ENCODE data around the gene JAM3.
A peak's percentile ranks its signal among the peaks of the same experiment; 100 is the strongest.
"Not testable (repeated sequence)": the region's sequence is repeated elsewhere in the genome, so short reads cannot be mapped to it uniquely, and the experiment has no call there.

JAM3 gene

GRCh38 chr11:134055029-134055428 lies 13.8 kb upstream of the JAM3 start:
- DNase-seq = no peak

GRCh38 chr11:134060316-134060715 lies 8.6 kb upstream of the JAM3 start:
- no peak for DNase-seq

GRCh38 chr11:134062265-134063123 lies 6.4 kb upstream of the JAM3 start:
- peak in 9 of 56 donors; percentile 21 to 72 (median 41) for DNase-seq

- DNase-seq = no peak
Measured at GRCh38 chr11:134063124-134063495, 5.8 kb upstream of the JAM3 start.

- no peak for DNase-seq
Measured at GRCh38 chr11:134063991-134064747, 4.7 kb upstream of the JAM3 start.

GRCh38 chr11:134065381-134065780 lies 3.5 kb upstream of the JAM3 start:
- DNase-seq = no peak

- peak in 3 of 56 donors; percentile 14 to 28 (median 21) for DNase-seq
Measured at GRCh38 chr11:134066943-134067885, 1.7 kb upstream of the JAM3 start.

GRCh38 chr11:134069426-134070341 lies 812 bp downstream of the JAM3 start:
- DNase-seq = peak in 19 of 56 donors; percentile 13 to 41 (median 26)

GRCh38 chr11:134070342-134070845 lies 1.5 kb downstream of the JAM3 start:
- DNase-seq = peak in 32 of 56 donors; percentile 11 to 70 (median 40)

- DNase-seq = no peak
Measured at GRCh38 chr11:134071306-134071705, 2.4 kb downstream of the JAM3 start.

GRCh38 chr11:134071766-134072402 lies 3.0 kb downstream of the JAM3 start:
- DNase-seq = no peak

- no peak for DNase-seq
Measured at GRCh38 chr11:134072844-134073243, 4.0 kb downstream of the JAM3 start.

GRCh38 chr11:134074346-134074745 lies 5.5 kb downstream of the JAM3 start:
- no peak for DNase-seq

- no peak for DNase-seq
Measured at GRCh38 chr11:134074766-134075165, 5.9 kb downstream of the JAM3 start.

- DNase-seq = no peak
Measured at GRCh38 chr11:134079317-134079716, 10.4 kb downstream of the JAM3 start.

GRCh38 chr11:134081258-134081657 lies 12.4 kb downstream of the JAM3 start:
- DNase-seq = not testable (repeated sequence)

GRCh38 chr11:134082990-134083389 lies 14.1 kb downstream of the JAM3 start:
- no peak for DNase-seq

- no peak for DNase-seq
Measured at GRCh38 chr11:134086376-134086775, 17.5 kb downstream of the JAM3 start.

- DNase-seq = not testable (repeated sequence)
Measured at GRCh38 chr11:134092006-134092405, 23.1 kb downstream of the JAM3 start.

Data from nucleus accumbens (tissue), 56 donors.